ENCODE measurements around the gene HCN3.

Gene HCN3

GRCh38 chr1:155279268-155279667, 2.0 kb downstream of the HCN3 start:
- TF ChIP-seq MAX (IDR thresholded peaks at IDR 0.05) = no peak
- TF ChIP-seq TEAD4 (IDR thresholded peaks at IDR 0.05) = no peak
- TF ChIP-seq REST (IDR thresholded peaks at IDR 0.05; ENCODE audit: low read depth) = no peak

GRCh38 chr1:155282488-155283091, 5.3 kb downstream of the HCN3 start:
- TF ChIP-seq FOXM1 (IDR thresholded peaks at IDR 0.05; ENCODE audit: borderline replicate concordance, low read depth) = no peak
- TF ChIP-seq CREB1 (IDR thresholded peaks at IDR 0.05; ENCODE audit: low read depth) = no peak
- TF ChIP-seq EGR1 (IDR thresholded peaks at IDR 0.05) = no peak
- TF ChIP-seq ZBTB7A (IDR thresholded peaks at IDR 0.05; ENCODE audit: low read depth) = no peak
- TF ChIP-seq TCF12 (IDR thresholded peaks at IDR 0.05; ENCODE audit: low read depth) = no peak

- TF ChIP-seq, protein P1, sequence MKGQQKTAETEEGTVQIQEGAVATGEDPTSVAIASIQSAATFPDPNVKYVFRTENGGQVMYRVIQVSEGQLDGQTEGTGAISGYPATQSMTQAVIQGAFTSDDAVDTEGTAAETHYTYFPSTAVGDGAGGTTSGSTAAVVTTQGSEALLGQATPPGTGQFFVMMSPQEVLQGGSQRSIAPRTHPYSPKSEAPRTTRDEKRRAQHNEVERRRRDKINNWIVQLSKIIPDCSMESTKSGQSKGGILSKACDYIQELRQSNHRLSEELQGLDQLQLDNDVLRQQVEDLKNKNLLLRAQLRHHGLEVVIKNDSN (IDR thresholded peaks at IDR 0.05) = no peak
- TF ChIP-seq TAF1 (IDR thresholded peaks at IDR 0.05; ENCODE audit: low read depth) = no peak
- no peak for TF ChIP-seq MAX (IDR thresholded peaks at IDR 0.05)
- no peak for TF ChIP-seq CEBPB (IDR thresholded peaks at IDR 0.05)
- TF ChIP-seq NFIC (IDR thresholded peaks at IDR 0.05) = no peak
- TF ChIP-seq FOXM1 (IDR thresholded peaks at IDR 0.05; ENCODE audit: borderline replicate concordance, low read depth) = no peak
- no peak for TF ChIP-seq ZBTB7A (IDR thresholded peaks at IDR 0.05; ENCODE audit: low read depth)
- TF ChIP-seq RAD21 (IDR thresholded peaks at IDR 0.05; ENCODE audit: low read depth) = no peak
Observed at GRCh38 chr1:155284476-155284875, 7.2 kb downstream of the HCN3 start.

DNA sequence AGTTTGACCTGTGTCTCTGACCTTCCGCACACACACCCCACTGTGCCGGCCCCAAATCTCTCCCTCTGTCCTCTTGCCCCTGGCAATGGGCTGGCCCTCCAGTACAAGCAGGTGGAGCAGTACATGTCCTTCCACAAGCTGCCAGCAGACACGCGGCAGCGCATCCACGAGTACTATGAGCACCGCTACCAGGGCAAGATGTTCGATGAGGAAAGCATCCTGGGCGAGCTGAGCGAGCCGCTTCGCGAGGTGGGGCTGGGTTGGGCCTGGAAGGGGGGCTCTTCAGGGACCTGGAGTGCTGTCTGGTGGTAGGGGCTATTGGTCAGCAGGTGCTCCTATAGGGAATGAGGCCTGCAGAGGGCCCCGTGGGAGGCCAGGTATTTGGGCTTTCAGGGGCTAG, 7.8 kb downstream of the HCN3 start:
- TF ChIP-seq RAD21 (IDR thresholded peaks at IDR 0.05; ENCODE audit: low read depth) (no peak), TEAD4 (IDR thresholded peaks at IDR 0.05) (no peak), YY1 (IDR thresholded peaks at IDR 0.05; ENCODE audit: low read depth) (no peak), REST (IDR thresholded peaks at IDR 0.05; ENCODE audit: low read depth) (no peak), EGR1 (IDR thresholded peaks at IDR 0.05) (no peak), ZBTB7A (IDR thresholded peaks at IDR 0.05; ENCODE audit: low read depth) (no peak), EP300 (IDR thresholded peaks at IDR 0.05; ENCODE audit: borderline replicate concordance) (no peak), FOXM1 (IDR thresholded peaks at IDR 0.05; ENCODE audit: borderline replicate concordance, low read depth) (no peak), TAF1 (IDR thresholded peaks at IDR 0.05; ENCODE audit: low read depth) (no peak), CEBPB (IDR thresholded peaks at IDR 0.05) (no peak), TCF12 (IDR thresholded peaks at IDR 0.05; ENCODE audit: low read depth) (no peak), MAX (IDR thresholded peaks at IDR 0.05) (no peak), NFIC (IDR thresholded peaks at IDR 0.05) (no peak), CREB1 (IDR thresholded peaks at IDR 0.05; ENCODE audit: low read depth) (no peak)
- TF ChIP-seq, protein P1 (IDR thresholded peaks at IDR 0.05) = no peak

DNA sequence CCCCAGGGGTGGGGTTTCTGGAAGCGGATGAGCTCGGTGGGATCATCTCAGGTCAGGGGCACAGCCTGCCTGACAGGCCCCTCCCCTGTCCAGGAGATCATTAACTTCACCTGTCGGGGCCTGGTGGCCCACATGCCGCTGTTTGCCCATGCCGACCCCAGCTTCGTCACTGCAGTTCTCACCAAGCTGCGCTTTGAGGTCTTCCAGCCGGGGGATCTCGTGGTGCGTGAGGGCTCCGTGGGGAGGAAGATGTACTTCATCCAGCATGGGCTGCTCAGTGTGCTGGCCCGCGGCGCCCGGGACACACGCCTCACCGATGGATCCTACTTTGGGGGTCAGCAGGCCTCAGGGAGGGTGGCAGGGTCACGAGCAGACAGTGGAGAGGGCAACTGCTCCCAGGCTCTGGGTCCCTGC, 8.4 kb downstream of the HCN3 start:
- TF ChIP-seq CREB1 (IDR thresholded peaks at IDR 0.05; ENCODE audit: low read depth) (no peak), EGR1 (IDR thresholded peaks at IDR 0.05) (no peak), ZBTB7A (IDR thresholded peaks at IDR 0.05; ENCODE audit: low read depth) (no peak), TEAD4 (IDR thresholded peaks at IDR 0.05) (no peak), TAF1 (IDR thresholded peaks at IDR 0.05; ENCODE audit: low read depth) (no peak), NFIC (IDR thresholded peaks at IDR 0.05) (no peak), FOXM1 (IDR thresholded peaks at IDR 0.05; ENCODE audit: borderline replicate concordance, low read depth) (no peak)

DNA sequence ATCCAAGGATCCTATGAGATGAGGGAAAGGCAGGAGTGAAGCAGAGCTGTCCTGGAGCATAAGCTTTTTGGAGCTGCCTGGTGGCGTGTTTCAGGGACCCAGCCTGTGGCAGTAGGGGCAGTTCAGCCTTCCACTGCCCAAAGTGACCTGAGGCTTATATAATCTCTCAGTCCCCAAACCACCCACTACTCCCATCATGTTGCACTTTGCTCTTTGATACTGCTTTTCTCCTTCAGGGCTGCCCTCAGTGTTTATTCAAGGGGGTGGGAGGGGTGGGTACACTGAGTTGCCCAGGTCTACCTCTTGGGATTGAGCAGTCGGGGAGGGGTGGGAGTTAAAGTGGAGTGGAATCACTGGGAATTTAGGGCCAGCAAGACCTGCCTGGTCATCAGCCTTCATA, 9.3 kb downstream of the HCN3 start:
- no peak for TF ChIP-seq CREB1 (IDR thresholded peaks at IDR 0.05; ENCODE audit: low read depth)
- no peak for TF ChIP-seq TCF12 (IDR thresholded peaks at IDR 0.05; ENCODE audit: low read depth)
- TF ChIP-seq TAF1 (IDR thresholded peaks at IDR 0.05; ENCODE audit: low read depth) = no peak
- no peak for TF ChIP-seq EGR1 (IDR thresholded peaks at IDR 0.05)
- TF ChIP-seq ZBTB7A (IDR thresholded peaks at IDR 0.05; ENCODE audit: low read depth) = no peak
- TF ChIP-seq TEAD4 (IDR thresholded peaks at IDR 0.05) = no peak
- no peak for TF ChIP-seq RAD21 (IDR thresholded peaks at IDR 0.05; ENCODE audit: low read depth)
- no peak for TF ChIP-seq YY1 (IDR thresholded peaks at IDR 0.05; ENCODE audit: low read depth)
- TF ChIP-seq EP300 (IDR thresholded peaks at IDR 0.05; ENCODE audit: borderline replicate concordance) = no peak
- TF ChIP-seq, protein P1 (IDR thresholded peaks at IDR 0.05) = no peak
- TF ChIP-seq MAX (IDR thresholded peaks at IDR 0.05) = no peak
- no peak for TF ChIP-seq REST (IDR thresholded peaks at IDR 0.05; ENCODE audit: low read depth)
- TF ChIP-seq NFIC (IDR thresholded peaks at IDR 0.05) = no peak
- TF ChIP-seq FOXM1 (IDR thresholded peaks at IDR 0.05; ENCODE audit: borderline replicate concordance, low read depth) = no peak
- no peak for TF ChIP-seq CEBPB (IDR thresholded peaks at IDR 0.05)

All from Ishikawa (cell line).